GM19025 (cell line): Measurements from ENCODE around the gene TMEM120A.

ENCODE experiments used
- ATAC-seq: cut with Tn5 transposase; IDR thresholded peaks from one replicate; pipeline ENCODE4 v1.9.1; 2021; ENCODE audit warnings: mild to moderate bottlenecking, low read depth, moderate library complexity; ENCODE audit not compliant: unreplicated experiment

The TMEM120A gene

GRCh38 chr7:75981453-75982305 lies 12.7 kb downstream of the TMEM120A start:
- ATAC-seq = no peak

GRCh38 chr7:75981203-75981452 lies 13.3 kb downstream of the TMEM120A start:
- ATAC-seq = no peak

GRCh38 chr7:75980430-75981202 lies 13.8 kb downstream of the TMEM120A start:
- ATAC-seq = no peak

- ATAC-seq = no peak
Measured at GRCh38 chr7:75979759-75980429, 14.5 kb downstream of the TMEM120A start.

- no peak for ATAC-seq
Measured at GRCh38 chr7:75977743-75978142, 16.7 kb downstream of the TMEM120A start.

- no peak for ATAC-seq
Measured at GRCh38 chr7:75971961-75972763, 22.2 kb downstream of the TMEM120A start.

GRCh38 chr7:75971309-75971960 lies 23.0 kb downstream of the TMEM120A start:
- ATAC-seq = no peak

GRCh38 chr7:75969704-75970498 lies 24.5 kb downstream of the TMEM120A start:
- no peak for ATAC-seq

- no peak for ATAC-seq
Measured at GRCh38 chr7:75969182-75969581, 25.2 kb downstream of the TMEM120A start.

- ATAC-seq = no peak
Measured at GRCh38 chr7:75968561-75969001, 25.8 kb downstream of the TMEM120A start.

- ATAC-seq = no peak
Measured at GRCh38 chr7:75968012-75968411, 26.4 kb downstream of the TMEM120A start.

GRCh38 chr7:75967487-75967997 lies 26.9 kb downstream of the TMEM120A start:
- ATAC-seq = no peak

GRCh38 chr7:75967055-75967454 lies 27.3 kb downstream of the TMEM120A start:
- ATAC-seq = no peak

GRCh38 chr7:75966190-75966961 lies 28.0 kb downstream of the TMEM120A start:
- ATAC-seq = no peak

GRCh38 chr7:75965617-75966016 lies 28.8 kb downstream of the TMEM120A start:
- no peak for ATAC-seq

- ATAC-seq = no peak
Measured at GRCh38 chr7:75963381-75963995, 30.9 kb downstream of the TMEM120A start.

GRCh38 chr7:75962607-75963380 lies 31.6 kb downstream of the TMEM120A start:
- no peak for ATAC-seq
